NB4 (cell line): ENCODE results near the gene YAF2.

Experiments used
- DNase-seq: peaks from one replicate; pipeline ENCODE4 v3.0.0; 2010; ENCODE audit warnings: low read depth
- H3K4me3 ChIP-seq: one replicate; pipeline ENCODE4 v1.5.1; 2011; ENCODE audit warnings: mild to moderate bottlenecking, low read depth, low read length, moderate library complexity
- MYC ChIP-seq: IDR thresholded peaks from 2 replicates; pipeline ENCODE4 v1.6.1; 2011; ENCODE audit warnings: low read depth, low read length
- POLR2A ChIP-seq: IDR thresholded peaks from 2 replicates; pipeline ENCODE4 v1.6.1; 2011; ENCODE audit warnings: mild to moderate bottlenecking; ENCODE audit not compliant: insufficient read length; ENCODE audit errors: extremely low read depth
- TF ChIP-seq, protein P1 (sequence below): IDR thresholded peaks from one replicate; pipeline ENCODE4 v1.5.1; 2012; ENCODE audit warnings: low read depth, low read length
- TF ChIP-seq, protein P2 (sequence below): IDR thresholded peaks from 2 replicates; pipeline ENCODE4 v1.6.1; 2011; ENCODE audit warnings: low read depth, low read length

The YAF2 gene

DNA sequence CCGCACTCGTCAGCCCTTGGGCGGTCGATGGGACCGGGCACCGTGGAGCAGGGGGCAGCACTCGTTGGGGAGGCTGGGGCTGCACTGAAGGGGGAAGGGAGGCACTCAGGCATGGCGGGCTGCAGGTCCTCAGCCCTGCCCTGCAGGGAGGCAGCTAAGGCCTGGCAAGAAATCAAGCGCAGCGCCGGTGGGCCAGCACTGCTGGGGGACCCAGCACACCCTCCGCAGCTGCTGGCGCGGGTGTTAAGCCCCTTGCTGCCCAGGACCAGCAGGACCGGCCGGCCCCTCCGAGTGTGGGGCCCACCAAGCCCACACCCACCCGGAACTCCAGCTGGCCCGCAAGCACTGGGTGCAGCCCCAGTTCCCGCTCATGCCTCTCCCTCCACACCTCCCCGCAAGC is 35.7 kb upstream of the YAF2 start:
- H3K4me3 ChIP-seq: no peak overlapping the region
- no peak for DNase-seq
- no peak for TF ChIP-seq MYC
- TF ChIP-seq, protein P1, sequence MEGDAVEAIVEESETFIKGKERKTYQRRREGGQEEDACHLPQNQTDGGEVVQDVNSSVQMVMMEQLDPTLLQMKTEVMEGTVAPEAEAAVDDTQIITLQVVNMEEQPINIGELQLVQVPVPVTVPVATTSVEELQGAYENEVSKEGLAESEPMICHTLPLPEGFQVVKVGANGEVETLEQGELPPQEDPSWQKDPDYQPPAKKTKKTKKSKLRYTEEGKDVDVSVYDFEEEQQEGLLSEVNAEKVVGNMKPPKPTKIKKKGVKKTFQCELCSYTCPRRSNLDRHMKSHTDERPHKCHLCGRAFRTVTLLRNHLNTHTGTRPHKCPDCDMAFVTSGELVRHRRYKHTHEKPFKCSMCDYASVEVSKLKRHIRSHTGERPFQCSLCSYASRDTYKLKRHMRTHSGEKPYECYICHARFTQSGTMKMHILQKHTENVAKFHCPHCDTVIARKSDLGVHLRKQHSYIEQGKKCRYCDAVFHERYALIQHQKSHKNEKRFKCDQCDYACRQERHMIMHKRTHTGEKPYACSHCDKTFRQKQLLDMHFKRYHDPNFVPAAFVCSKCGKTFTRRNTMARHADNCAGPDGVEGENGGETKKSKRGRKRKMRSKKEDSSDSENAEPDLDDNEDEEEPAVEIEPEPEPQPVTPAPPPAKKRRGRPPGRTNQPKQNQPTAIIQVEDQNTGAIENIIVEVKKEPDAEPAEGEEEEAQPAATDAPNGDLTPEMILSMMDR: no peak
- TF ChIP-seq, protein P2, sequence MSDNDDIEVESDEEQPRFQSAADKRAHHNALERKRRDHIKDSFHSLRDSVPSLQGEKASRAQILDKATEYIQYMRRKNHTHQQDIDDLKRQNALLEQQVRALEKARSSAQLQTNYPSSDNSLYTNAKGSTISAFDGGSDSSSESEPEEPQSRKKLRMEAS: no peak
- TF ChIP-seq POLR2A: no peak

DNA sequence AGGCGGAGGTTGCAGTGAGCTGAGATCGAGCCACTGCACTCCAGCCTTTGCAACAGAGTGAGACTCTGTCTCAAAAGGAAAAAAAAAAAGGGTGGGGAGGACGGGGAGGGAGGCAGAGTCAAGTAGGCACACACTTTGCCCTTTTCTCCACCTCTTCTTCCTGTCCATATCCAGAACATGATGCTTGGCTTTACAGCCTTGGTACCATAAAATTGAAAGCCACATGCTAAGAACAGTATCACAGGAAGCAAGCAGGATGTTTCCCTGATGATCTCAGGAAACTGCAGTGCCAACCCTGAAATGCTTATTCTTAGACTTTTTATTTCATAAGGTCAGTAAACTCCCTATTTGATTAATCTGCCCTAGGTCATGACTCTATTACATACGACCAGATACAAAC is 32.5 kb upstream of the YAF2 start:
- DNase-seq: no peak
- TF ChIP-seq MYC (no peak), POLR2A (no peak)
- TF ChIP-seq, protein P1: no peak
- TF ChIP-seq, protein P2: no peak
- no peak overlapping the region for H3K4me3 ChIP-seq

DNA sequence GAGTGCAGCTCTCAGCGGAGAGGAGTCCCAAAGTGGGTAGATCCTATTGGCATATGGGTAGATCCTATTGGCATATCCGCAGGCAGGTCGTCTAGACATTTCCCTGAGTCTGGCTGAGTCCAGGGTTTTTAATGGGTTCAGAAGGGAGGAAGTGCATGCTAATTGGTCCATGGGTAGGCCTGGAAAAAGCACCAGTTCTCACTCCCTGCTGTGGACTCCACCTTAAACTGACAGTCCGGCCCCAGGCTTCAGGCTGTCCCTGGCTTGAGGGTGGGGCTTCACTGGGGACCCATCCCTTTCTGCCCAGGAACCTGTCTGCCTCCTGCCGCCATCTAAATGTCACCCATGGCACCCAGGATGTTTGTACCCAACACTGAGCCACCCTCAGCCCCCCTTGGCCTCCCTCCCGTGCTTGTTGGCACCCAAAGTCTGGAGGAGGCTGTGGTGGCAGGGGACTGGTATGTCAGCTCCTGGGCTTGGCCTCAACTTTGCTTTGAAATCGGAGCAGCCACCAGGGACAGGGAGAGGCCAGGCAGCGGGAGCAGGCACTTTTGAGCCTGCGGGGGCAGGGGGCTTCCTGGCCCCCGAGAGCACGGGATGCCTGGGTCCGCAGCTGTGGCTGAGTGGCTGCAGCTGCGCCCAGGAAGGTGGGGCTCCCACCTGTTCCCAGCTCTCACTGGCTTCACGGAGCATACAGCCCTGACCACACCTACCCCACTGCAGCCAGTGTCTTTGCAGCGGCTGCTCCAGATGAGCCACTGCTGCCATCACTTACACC is 29.6 kb upstream of the YAF2 start:
- DNase-seq: no peak
- no peak overlapping the region for H3K4me3 ChIP-seq
- TF ChIP-seq, protein P2: no peak
- TF ChIP-seq, protein P1: no peak
- TF ChIP-seq POLR2A (no peak), MYC (no peak)

DNA sequence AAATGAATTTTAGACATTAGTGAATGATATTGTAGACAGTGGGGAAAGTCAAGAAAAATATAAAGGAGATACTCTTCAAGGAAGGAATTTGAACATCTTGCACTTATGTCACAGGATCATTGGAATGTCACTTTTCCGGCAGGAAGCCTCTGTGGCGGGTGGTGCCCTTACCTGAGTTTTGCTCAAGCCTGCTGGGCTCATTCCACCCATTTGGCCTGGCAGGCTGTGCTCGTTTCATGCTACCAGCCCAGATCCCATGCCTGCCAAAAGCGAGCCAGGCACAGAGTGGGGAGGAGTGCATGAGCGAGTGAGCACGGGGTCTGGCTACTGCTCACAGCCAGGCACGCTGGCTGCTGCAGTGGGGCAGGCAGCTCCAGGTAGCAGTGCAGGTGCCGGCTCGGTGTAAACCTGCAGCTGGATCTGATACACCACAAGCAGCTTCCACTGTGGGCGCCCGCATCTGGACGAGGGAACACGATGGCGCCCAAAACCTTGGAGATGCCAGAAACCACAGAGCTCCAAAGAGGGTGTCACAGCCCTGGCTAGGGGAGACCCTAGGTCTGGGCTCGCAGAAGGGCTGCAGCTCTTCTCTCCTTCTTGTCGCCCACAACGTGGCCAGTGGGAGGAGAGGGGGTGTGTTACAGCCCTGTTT is 28.7 kb upstream of the YAF2 start:
- TF ChIP-seq MYC (no peak), POLR2A (no peak)
- TF ChIP-seq, protein P1: no peak
- TF ChIP-seq, protein P2: no peak
- H3K4me3 ChIP-seq: no peak overlapping the region
- DNase-seq: no peak

DNA sequence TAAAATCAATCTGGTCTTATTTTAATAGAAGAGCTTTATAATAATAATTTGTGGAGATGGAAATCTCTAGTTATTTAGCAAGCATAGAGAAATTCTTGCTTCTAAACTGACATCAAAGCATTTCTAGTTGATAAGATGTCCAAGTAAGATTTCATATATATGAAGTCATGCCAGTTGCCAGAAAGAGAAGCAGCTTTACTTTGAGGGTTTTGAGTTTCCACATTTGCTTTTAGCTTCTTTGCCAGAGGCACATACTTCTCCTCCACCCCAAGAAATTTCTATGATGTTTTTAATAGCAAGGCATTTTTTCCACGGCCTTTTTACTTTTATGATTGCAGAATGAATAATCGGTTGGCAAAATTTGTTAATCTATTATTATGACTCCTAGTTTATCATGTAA is 24.2 kb upstream of the YAF2 start:
- TF ChIP-seq, protein P1: no peak
- TF ChIP-seq POLR2A: no peak
- no peak for TF ChIP-seq MYC
- TF ChIP-seq, protein P2: no peak
- H3K4me3 ChIP-seq: no peak overlapping the region
- DNase-seq: no peak
